HG02798 (cell line): ENCODE data around the gene INSC.
A peak's percentile ranks its signal among the peaks of the same experiment; 100 is the strongest.

Experiments used
- ATAC-seq: cut with Tn5 transposase; IDR thresholded peaks from one replicate; pipeline ENCODE4 v1.9.1; 2021; ENCODE audit warnings: mild to moderate bottlenecking; ENCODE audit not compliant: unreplicated experiment, poor library complexity

The INSC gene

DNA sequence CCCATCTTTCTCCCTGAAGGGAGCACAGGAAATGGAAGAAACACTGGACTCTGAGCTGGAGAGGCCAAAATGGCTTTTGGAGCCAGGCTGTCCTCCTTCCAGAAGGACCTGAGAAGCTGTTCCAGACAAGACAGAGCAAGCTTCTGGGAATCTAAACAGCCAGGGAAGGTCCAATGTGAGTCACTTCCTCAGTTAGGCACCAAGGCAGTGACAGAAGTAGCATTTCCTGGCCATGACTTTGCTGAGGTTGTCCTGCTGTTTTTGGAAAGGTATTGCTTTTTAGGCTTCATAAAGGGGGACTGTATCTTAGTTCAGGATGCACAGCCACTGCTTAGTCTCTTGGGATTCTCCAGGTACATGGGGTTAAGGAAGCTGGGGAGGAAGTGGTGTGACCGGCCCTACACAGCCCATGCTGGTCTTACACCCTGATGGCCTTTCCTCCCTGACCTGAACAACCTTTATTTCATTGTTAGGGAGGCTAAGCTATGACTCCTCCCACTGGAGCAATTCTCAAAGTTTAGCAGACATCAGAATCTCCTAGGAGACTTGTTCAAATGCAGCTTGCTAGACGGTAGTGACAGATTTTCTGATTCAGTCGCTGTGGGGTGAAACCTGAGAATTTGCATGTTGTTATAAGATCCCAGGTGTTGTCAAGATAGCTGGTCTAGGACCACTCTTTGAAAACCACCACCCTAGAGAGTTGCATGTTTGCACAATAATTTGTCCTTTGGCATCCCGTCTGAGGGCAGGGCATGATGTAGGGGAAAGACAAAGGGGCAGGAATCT is 6.8 kb upstream of the INSC start:
- ATAC-seq = peak; percentile 86

GRCh38 chr11:15108592-15109130 is 6.1 kb upstream of the INSC start:
- ATAC-seq = no peak

DNA sequence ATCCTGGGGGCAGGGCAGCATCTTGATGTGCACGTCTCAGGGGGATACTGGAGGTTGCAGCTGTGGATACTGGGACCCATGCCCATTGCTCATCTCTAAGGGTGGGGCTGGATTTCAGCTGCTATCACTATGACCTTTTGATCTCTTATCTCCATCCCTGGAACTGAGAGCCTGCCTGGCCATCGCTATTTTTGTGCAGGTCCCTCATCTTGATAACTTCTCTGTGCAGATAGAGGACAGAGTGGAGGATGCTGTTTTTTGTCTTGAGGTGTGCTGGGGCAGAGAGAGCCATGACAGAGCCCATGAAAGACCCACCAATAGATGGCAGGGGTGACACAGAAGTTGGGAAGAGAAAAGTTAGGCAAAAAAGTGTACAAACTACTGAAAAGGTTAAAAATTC is 5.1 kb upstream of the INSC start:
- no peak for ATAC-seq

DNA sequence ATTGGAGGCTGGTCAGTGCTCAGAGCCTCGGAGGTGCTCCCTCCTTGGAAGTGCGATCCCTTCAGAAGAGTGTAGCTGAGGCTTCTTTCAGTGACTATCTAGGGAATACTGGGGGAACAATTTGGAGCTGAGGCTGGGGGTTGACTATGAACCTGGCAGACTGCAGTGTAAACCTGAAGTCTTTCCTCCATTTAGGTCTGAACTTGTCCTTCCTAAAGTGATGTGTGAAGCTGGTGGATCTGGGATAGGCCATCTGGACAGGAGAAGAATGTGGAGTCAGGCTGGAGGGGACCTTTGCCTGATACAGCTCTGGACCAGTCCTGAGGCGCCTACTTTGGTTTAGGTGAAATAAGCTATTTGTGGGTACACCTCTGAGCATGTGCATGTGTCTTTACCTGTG is 3.5 kb upstream of the INSC start:
- ATAC-seq = no peak

- no peak for ATAC-seq
Measured at GRCh38 chr11:15112131-15112541, 2.6 kb upstream of the INSC start.

- ATAC-seq = peak; percentile 92
Measured at GRCh38 chr11:15113381-15113780, 1.3 kb upstream of the INSC start.

DNA sequence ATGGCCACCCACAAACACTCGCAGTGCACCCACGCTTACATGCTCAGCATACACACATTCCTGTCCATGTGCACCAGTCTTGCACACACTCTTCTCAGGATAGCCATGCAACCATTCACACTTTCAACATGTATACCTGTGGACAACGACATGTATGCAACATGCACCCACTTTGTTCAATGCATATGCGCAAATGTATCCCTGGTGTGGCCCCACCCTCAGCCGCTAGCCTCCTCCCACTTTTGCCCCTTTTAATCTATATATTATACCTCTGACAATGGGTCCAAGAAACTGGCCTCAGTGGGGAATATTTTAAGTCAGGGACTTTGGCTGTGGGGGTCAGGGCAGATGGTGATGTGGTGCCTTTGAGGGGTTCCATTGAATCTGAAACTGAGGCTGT is 963 bp downstream of the INSC start:
- ATAC-seq = no peak

GRCh38 chr11:15117751-15118150 is 3.0 kb downstream of the INSC start:
- no peak for ATAC-seq

- ATAC-seq = peak; percentile 45
Measured at GRCh38 chr11:15118431-15118830, 3.7 kb downstream of the INSC start.

- no peak for ATAC-seq
Measured at GRCh38 chr11:15119352-15119751, 4.6 kb downstream of the INSC start.

GRCh38 chr11:15119826-15120225 is 5.1 kb downstream of the INSC start:
- ATAC-seq = no peak

GRCh38 chr11:15123849-15124248 is 9.1 kb downstream of the INSC start:
- ATAC-seq = no peak

DNA sequence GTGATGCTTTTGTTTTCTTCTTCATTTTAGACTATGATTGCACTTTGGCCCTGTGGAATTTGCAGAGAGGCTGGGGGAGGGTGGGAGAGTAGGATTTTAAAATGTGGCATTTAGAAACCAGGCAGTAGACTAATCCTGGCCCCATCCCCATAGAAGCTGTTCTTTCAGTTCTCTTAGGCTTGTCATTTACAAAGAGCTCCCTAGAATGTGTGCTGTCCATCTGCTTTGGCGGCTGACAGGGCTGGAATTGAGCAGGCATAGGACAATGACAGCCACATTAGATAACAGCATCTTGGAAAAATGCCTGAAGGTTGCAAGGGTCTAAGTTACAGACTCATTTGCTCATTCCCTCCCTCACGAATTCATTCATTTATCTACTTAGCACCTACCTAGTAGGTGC is 9.8 kb downstream of the INSC start:
- no peak for ATAC-seq

- ATAC-seq = no peak
Measured at GRCh38 chr11:15127341-15127740, 12.6 kb downstream of the INSC start.

- no peak for ATAC-seq
Measured at GRCh38 chr11:15128621-15129020, 13.9 kb downstream of the INSC start.

DNA sequence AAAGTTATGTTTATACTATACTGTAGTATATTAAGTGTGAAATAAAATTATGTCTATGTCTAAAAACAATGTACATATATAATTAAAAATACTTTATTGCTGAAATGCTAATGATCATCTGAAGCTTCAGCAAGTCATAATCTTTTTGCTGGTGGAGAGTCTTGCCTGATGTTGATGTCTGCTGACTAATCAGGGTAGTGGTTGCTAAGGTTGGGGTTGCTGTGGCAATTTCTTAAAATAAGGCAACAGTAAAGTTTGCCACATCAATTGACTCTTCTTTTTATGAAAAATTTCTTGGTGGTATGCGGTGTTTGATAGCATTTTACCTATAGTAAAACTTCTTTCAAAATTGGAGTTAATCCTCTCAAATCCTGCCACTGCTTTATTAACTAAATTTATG is 21.4 kb downstream of the INSC start:
- ATAC-seq = no peak

- no peak for ATAC-seq
Measured at GRCh38 chr11:15139096-15139770, 24.5 kb downstream of the INSC start.

GRCh38 chr11:15139958-15140659 is 25.4 kb downstream of the INSC start:
- no peak for ATAC-seq

DNA sequence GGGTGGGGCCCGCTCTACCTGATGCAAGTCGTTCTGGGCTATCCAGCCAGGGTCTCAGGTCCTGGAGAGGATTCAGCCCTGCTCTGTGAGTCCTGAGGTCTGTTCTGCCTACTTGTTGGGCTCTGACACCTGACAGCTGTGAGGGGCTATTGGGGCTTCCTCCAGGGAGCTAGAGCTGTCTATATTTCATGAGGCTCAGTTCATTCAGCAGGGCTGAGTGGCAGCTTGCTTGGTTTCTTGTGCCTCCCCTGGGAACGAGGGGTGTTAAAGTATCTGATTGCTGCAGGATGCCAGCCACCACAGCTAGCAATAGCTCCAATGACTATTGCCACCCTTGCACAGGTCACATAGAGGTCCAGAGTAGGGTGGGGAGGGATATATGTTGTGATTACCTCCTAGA is 26.7 kb downstream of the INSC start:
- no peak for ATAC-seq

DNA sequence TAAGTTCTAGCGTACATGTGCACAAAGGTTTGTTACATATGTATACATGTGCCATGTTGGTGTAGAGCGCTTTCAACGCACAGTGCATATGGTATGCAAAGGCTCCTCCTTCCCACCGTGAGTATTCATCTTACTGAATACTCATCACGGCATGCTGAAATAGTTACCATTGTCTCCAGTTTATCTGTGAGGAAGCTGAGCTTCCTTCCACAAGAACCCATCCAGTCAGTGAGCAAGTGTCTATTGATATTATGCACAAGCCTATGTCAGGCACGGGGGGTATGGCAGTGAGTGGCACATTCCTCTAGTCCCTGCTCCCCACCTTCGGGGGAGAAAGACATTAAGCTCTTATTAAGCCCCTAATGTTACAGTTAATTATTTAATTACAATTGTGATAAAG is 28.1 kb downstream of the INSC start:
- ATAC-seq = no peak

DNA sequence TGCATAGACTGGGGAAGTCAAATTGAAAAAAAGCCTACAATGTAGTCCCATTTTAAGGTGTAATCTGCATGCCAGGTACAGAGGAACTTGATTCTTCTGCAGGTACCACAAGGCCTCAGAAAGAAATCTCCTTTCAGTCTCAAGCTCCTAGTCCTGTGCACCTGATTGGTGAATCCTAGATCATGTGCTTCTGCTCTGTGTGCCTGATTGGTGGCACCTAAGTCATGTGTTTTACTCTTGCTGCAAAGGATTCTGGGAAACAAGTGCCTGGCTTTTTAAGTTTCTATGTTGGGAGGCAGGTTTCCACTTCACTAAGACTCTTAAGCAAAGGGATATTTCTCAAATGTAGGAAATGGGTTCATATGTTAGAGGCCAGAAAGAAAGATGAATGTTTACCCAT is 29.1 kb downstream of the INSC start:
- no peak for ATAC-seq
